HG03159 (cell line): Measurements from ENCODE around the gene PRR5L.
"Not testable (repeated sequence)": the region's sequence is repeated elsewhere in the genome, so short reads cannot be mapped to it uniquely, and the experiment has no call there.

Source experiments
- ATAC-seq: cut with Tn5 transposase; IDR thresholded peaks from one replicate; pipeline ENCODE4 v1.9.1; 2021; ENCODE audit warnings: mild to moderate bottlenecking, moderate library complexity; ENCODE audit not compliant: unreplicated experiment

PRR5L gene

GRCh38 chr11:36325403-36325802, 29.3 kb downstream of the PRR5L start:
- not testable (repeated sequence) for ATAC-seq

- peak; percentile 86 for ATAC-seq
Observed at GRCh38 chr11:36326524-36327419, 30.7 kb downstream of the PRR5L start.

GRCh38 chr11:36328966-36329673, 33.0 kb downstream of the PRR5L start:
- no peak for ATAC-seq

GRCh38 chr11:36330411-36330810, 34.3 kb downstream of the PRR5L start:
- ATAC-seq: no peak

- no peak for ATAC-seq
Observed at GRCh38 chr11:36333468-36333867, 37.4 kb downstream of the PRR5L start.

- no peak for ATAC-seq
Observed at GRCh38 chr11:36333897-36334296, 37.8 kb downstream of the PRR5L start.

- ATAC-seq: no peak
Observed at GRCh38 chr11:36339888-36340287, 43.8 kb downstream of the PRR5L start.

GRCh38 chr11:36340897-36341296, 44.8 kb downstream of the PRR5L start:
- ATAC-seq: no peak

GRCh38 chr11:36341915-36342314, 45.8 kb downstream of the PRR5L start:
- ATAC-seq: no peak

- ATAC-seq: no peak
Observed at GRCh38 chr11:36342327-36342726, 46.2 kb downstream of the PRR5L start.

- ATAC-seq: no peak
Observed at GRCh38 chr11:36343436-36343835, 47.3 kb downstream of the PRR5L start.

- no peak for ATAC-seq
Observed at GRCh38 chr11:36345084-36345511, 49.0 kb downstream of the PRR5L start.

- ATAC-seq: no peak
Observed at GRCh38 chr11:36345535-36346141, 49.5 kb downstream of the PRR5L start.

GRCh38 chr11:36346562-36347383, 50.7 kb downstream of the PRR5L start:
- no peak for ATAC-seq

- ATAC-seq: no peak
Observed at GRCh38 chr11:36347384-36347906, 51.4 kb downstream of the PRR5L start.

GRCh38 chr11:36349351-36350136, 53.5 kb downstream of the PRR5L start:
- ATAC-seq: no peak

GRCh38 chr11:36350137-36350513, 54.0 kb downstream of the PRR5L start:
- no peak for ATAC-seq

- no peak for ATAC-seq
Observed at GRCh38 chr11:36352922-36353321, 56.8 kb downstream of the PRR5L start.

GRCh38 chr11:36354221-36355003, 58.3 kb downstream of the PRR5L start:
- ATAC-seq: peak; percentile 85
